ENCODE data around the gene GALNS.
"Not testable (repeated sequence)": the region's sequence is repeated elsewhere in the genome, so short reads cannot be mapped to it uniquely, and the experiment has no call there.

GALNS gene

GRCh38 chr16:88834670-88835069 is 22.1 kb downstream of the GALNS start:
- DNase-seq = no peak

- DNase-seq = no peak
Observed at GRCh38 chr16:88833086-88833485, 23.7 kb downstream of the GALNS start.

- no peak for DNase-seq
Observed at GRCh38 chr16:88831838-88832237, 24.9 kb downstream of the GALNS start.

GRCh38 chr16:88830783-88831182 is 26.0 kb downstream of the GALNS start:
- no peak for DNase-seq

- no peak for DNase-seq
Observed at GRCh38 chr16:88830258-88830657, 26.5 kb downstream of the GALNS start.

GRCh38 chr16:88828711-88829110 is 28.0 kb downstream of the GALNS start:
- no peak for DNase-seq

GRCh38 chr16:88827727-88828126 is 29.0 kb downstream of the GALNS start:
- no peak for DNase-seq

- no peak for DNase-seq
Observed at GRCh38 chr16:88826070-88826840, 30.5 kb downstream of the GALNS start.

- DNase-seq = no peak
Observed at GRCh38 chr16:88825146-88825545, 31.6 kb downstream of the GALNS start.

GRCh38 chr16:88824256-88825077 is 32.3 kb downstream of the GALNS start:
- no peak for DNase-seq

GRCh38 chr16:88823646-88824045 is 33.1 kb downstream of the GALNS start:
- not testable (repeated sequence) for DNase-seq

GRCh38 chr16:88822281-88823040 is 34.3 kb downstream of the GALNS start:
- no peak for DNase-seq

GRCh38 chr16:88821168-88821850 is 35.4 kb downstream of the GALNS start:
- no peak for DNase-seq

- no peak for DNase-seq
Observed at GRCh38 chr16:88820385-88821025, 36.2 kb downstream of the GALNS start.

GRCh38 chr16:88819126-88819525 is 37.6 kb downstream of the GALNS start:
- DNase-seq = no peak

- DNase-seq = no peak
Observed at GRCh38 chr16:88818575-88818874, 38.2 kb downstream of the GALNS start.

- DNase-seq = no peak
Observed at GRCh38 chr16:88817785-88818574, 38.8 kb downstream of the GALNS start.

GRCh38 chr16:88816736-88817535 is 39.8 kb downstream of the GALNS start:
- no peak for DNase-seq

GRCh38 chr16:88815901-88816589 is 40.7 kb downstream of the GALNS start:
- peak; percentile 79 for DNase-seq

- DNase-seq = no peak
Observed at GRCh38 chr16:88815227-88815626, 41.5 kb downstream of the GALNS start.
